22Rv1 (cell line): Measurements from ENCODE around the gene MSMP.

ENCODE experiments used
- CTCF ChIP-seq: fragments of 450-650 bp; IDR thresholded peaks from 2 replicates; pipeline ENCODE4 v1.5.1; 2017; ENCODE audit warnings: mild to moderate bottlenecking
- ZFX ChIP-seq: fragments of 450-650 bp; IDR thresholded peaks from 2 replicates; pipeline ENCODE4 v1.6.1; 2017; ENCODE audit warnings: antibody characterized with exemption, borderline replicate concordance

- TF ChIP-seq CTCF: no peak
- TF ChIP-seq ZFX: no peak
Observed at GRCh38 chr9:35718721-35719511, 35.2 kb downstream of the MSMP start.
